ENCODE data around the gene NRDC. TPM values are rescaled to one million over a fixed set of nuclear protein-coding genes. Genes with fewer than 3 reads are reported as not detected.

The NRDC gene
- total and polyA plus RNA-seq, 10 of the 15 experiments (the other 5 are each of a cell fraction or from before 2014, with no cell fraction given): 50.1 to 134 (median 90.4) TPM

- TF ChIP-seq ZBTB4 (CRISPR knock-in tag; IDR thresholded peaks at IDR 0.05): no peak
- no peak for TF ChIP-seq USF1 (IDR thresholded peaks at IDR 0.05; ENCODE audit: borderline replicate concordance, extremely low read length, insufficient read depth, low read depth, low read length)
- TF ChIP-seq NRF1 (conservative IDR thresholded peaks at IDR 0.05; ENCODE audit: low read depth, low read length): no peak
- no peak for TF ChIP-seq CHD4 (IDR thresholded peaks at IDR 0.05)
- TF ChIP-seq TAF1 (IDR thresholded peaks at IDR 0.05; ENCODE audit: borderline replicate concordance, low read depth, low read length): no peak
- TF ChIP-seq ZBTB33 (IDR thresholded peaks at IDR 0.05): no peak
- no peak for TF ChIP-seq ATF3 (IDR thresholded peaks at IDR 0.05; ENCODE audit: borderline replicate concordance, extremely low read depth, low read depth, low read length)
- TF ChIP-seq PRDM15 (CRISPR knock-in tag; IDR thresholded peaks at IDR 0.05): no peak
- TF ChIP-seq SIX5 (IDR thresholded peaks at IDR 0.05; ENCODE audit: low read depth, low read length, severe bottlenecking): no peak
Measured at GRCh38 chr1:51840182-51840581, 38.3 kb downstream of the NRDC start (continued).

Data from GM12878 (cell line).